IPS-18c (cell line): ENCODE data around the gene SDK1.

Experiments
- H3K4me3 ChIP-seq: 2 replicates; pipeline ENCODE4 v1.7.0; 2013; ENCODE audit warnings: low read depth, mild to moderate bottlenecking, low read length, moderate library complexity; ENCODE audit not compliant: insufficient read depth
- H3K9me3 ChIP-seq: one replicate; pipeline ENCODE4 v1.6.1; 2013; ENCODE audit warnings: mild to moderate bottlenecking, low read length, moderate library complexity; ENCODE audit not compliant: control insufficient read depth, insufficient read depth

SDK1 gene

GRCh38 chr7:4026941-4027486 lies 726.0 kb downstream of the SDK1 start:
- H3K4me3 ChIP-seq = no peak overlapping the region
- no peaks in the 10 kb centered on the region for H3K9me3 ChIP-seq

GRCh38 chr7:4028221-4028620 lies 727.2 kb downstream of the SDK1 start:
- Histone ChIP-seq H3K4me3 (no peak overlapping the region), H3K9me3 (no peaks in the 10 kb centered on the region)

GRCh38 chr7:4029941-4030340 lies 728.9 kb downstream of the SDK1 start:
- Histone ChIP-seq H3K9me3 (no peaks in the 10 kb centered on the region), H3K4me3 (no peak overlapping the region)

GRCh38 chr7:4030346-4030950 lies 729.4 kb downstream of the SDK1 start:
- H3K9me3 ChIP-seq = no peaks in the 10 kb centered on the region
- H3K4me3 ChIP-seq = no peak overlapping the region

GRCh38 chr7:4033996-4034395 lies 732.9 kb downstream of the SDK1 start:
- H3K4me3 ChIP-seq = no peak overlapping the region

GRCh38 chr7:4037308-4037707 lies 736.3 kb downstream of the SDK1 start:
- no peak overlapping the region for H3K4me3 ChIP-seq
- no peaks in the 10 kb centered on the region for H3K9me3 ChIP-seq

More at GRCh38 chr7:4033996-4034395, 732.9 kb downstream of the SDK1 start:
- no peaks in the 10 kb centered on the region for H3K9me3 ChIP-seq

- no peaks in the 10 kb centered on the region for H3K9me3 ChIP-seq
- no peak overlapping the region for H3K4me3 ChIP-seq
Measured at GRCh38 chr7:4037877-4038276, 736.8 kb downstream of the SDK1 start.

GRCh38 chr7:4040109-4040928 lies 739.3 kb downstream of the SDK1 start:
- Histone ChIP-seq H3K4me3 (no peak overlapping the region), H3K9me3 (no peaks in the 10 kb centered on the region)

GRCh38 chr7:4042402-4043045 lies 741.5 kb downstream of the SDK1 start:
- no peak overlapping the region for H3K4me3 ChIP-seq

GRCh38 chr7:4043988-4044387 lies 742.9 kb downstream of the SDK1 start:
- Histone ChIP-seq H3K9me3 (peaks cover 2% of the 10 kb centered on the region), H3K4me3 (no peak overlapping the region)

More at GRCh38 chr7:4042402-4043045, 741.5 kb downstream of the SDK1 start:
- no peaks in the 10 kb centered on the region for H3K9me3 ChIP-seq

GRCh38 chr7:4045450-4045849 lies 744.4 kb downstream of the SDK1 start:
- H3K9me3 ChIP-seq = peaks cover 2% of the 10 kb centered on the region
- H3K4me3 ChIP-seq = no peak overlapping the region

GRCh38 chr7:4045975-4046374 lies 744.9 kb downstream of the SDK1 start:
- Histone ChIP-seq H3K9me3 (peaks cover 2% of the 10 kb centered on the region), H3K4me3 (no peak overlapping the region)

GRCh38 chr7:4048336-4048735 lies 747.3 kb downstream of the SDK1 start:
- no peak overlapping the region for H3K4me3 ChIP-seq
- H3K9me3 ChIP-seq = peaks cover 2% of the 10 kb centered on the region

GRCh38 chr7:4049202-4049601 lies 748.1 kb downstream of the SDK1 start:
- Histone ChIP-seq H3K4me3 (no peak overlapping the region), H3K9me3 (peaks cover 2% of the 10 kb centered on the region)

GRCh38 chr7:4050126-4050660 lies 749.1 kb downstream of the SDK1 start:
- Histone ChIP-seq H3K4me3 (no peak overlapping the region), H3K9me3 (peaks cover 2% of the 10 kb centered on the region)

GRCh38 chr7:4051696-4052095 lies 750.6 kb downstream of the SDK1 start:
- Histone ChIP-seq H3K9me3 (peaks cover 2% of the 10 kb centered on the region), H3K4me3 (no peak overlapping the region)

GRCh38 chr7:4052130-4052529 lies 751.1 kb downstream of the SDK1 start:
- no peak overlapping the region for H3K4me3 ChIP-seq

More at GRCh38 chr7:4052130-4052529, 751.1 kb downstream of the SDK1 start:
- H3K9me3 ChIP-seq = peaks cover 2% of the 10 kb centered on the region
